ENCODE measurements around the gene ST3GAL6.

- TF ChIP-seq, protein P1, sequence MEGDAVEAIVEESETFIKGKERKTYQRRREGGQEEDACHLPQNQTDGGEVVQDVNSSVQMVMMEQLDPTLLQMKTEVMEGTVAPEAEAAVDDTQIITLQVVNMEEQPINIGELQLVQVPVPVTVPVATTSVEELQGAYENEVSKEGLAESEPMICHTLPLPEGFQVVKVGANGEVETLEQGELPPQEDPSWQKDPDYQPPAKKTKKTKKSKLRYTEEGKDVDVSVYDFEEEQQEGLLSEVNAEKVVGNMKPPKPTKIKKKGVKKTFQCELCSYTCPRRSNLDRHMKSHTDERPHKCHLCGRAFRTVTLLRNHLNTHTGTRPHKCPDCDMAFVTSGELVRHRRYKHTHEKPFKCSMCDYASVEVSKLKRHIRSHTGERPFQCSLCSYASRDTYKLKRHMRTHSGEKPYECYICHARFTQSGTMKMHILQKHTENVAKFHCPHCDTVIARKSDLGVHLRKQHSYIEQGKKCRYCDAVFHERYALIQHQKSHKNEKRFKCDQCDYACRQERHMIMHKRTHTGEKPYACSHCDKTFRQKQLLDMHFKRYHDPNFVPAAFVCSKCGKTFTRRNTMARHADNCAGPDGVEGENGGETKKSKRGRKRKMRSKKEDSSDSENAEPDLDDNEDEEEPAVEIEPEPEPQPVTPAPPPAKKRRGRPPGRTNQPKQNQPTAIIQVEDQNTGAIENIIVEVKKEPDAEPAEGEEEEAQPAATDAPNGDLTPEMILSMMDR (IDR thresholded peaks at IDR 0.05 in 2 of 3, conservative IDR thresholded peaks at IDR 0.05 in 1 of 3; ENCODE audit: control insufficient read depth in 2 of 3, extremely low read depth in 1 of 3, insufficient read depth in 1 of 3, low read depth in 3 of 3, low read length in 3 of 3) = no peak
- TF ChIP-seq SP1 (IDR thresholded peaks at IDR 0.05; ENCODE audit: low read depth, low read length) (no peak), ZNF384 (IDR thresholded peaks at IDR 0.05; ENCODE audit: borderline replicate concordance, low read depth, low read length) (no peak), ZNF207 (IDR thresholded peaks at IDR 0.05; ENCODE audit: borderline replicate concordance) (no peak), JUND (IDR thresholded peaks at IDR 0.05; ENCODE audit: low read depth, low read length) (no peak), POLR2AphosphoS5 (IDR thresholded peaks at IDR 0.05; ENCODE audit: low read length) (no peak), PBX3 (IDR thresholded peaks at IDR 0.05; ENCODE audit: insufficient replicate concordance, low read depth, low read length) (no peak), EP300 (IDR thresholded peaks at IDR 0.05; ENCODE audit: borderline replicate concordance in 1 of 2, control insufficient read depth in 1 of 2, low read depth in 2 of 2, low read length in 2 of 2) (no peak), RAD21 (IDR thresholded peaks at IDR 0.05; ENCODE audit: insufficient read depth, low read depth, low read length) (no peak), JUNB (IDR thresholded peaks at IDR 0.05) (no peak), POLR2A (IDR thresholded peaks at IDR 0.05; ENCODE audit: low read depth, low read length) (no peak), KAT2A (conservative IDR thresholded peaks at IDR 0.05; ENCODE audit: control insufficient read depth, low read depth, low read length) (no peak), SMC3 (IDR thresholded peaks at IDR 0.05; ENCODE audit: borderline replicate concordance, low read length) (no peak)
Observed at GRCh38 chr3:98727638-98728037, 35.5 kb upstream of the ST3GAL6 start.
